ENCODE results near the gene SLC25A27.

The SLC25A27 gene

GRCh38 chr6:46674410-46674809 lies 21.6 kb downstream of the SLC25A27 start:
- TF ChIP-seq CREB5 (CRISPR knock-in tag; IDR thresholded peaks at IDR 0.05; ENCODE audit: low read depth) (no peak), BACH2 (CRISPR knock-in tag; IDR thresholded peaks at IDR 0.05; ENCODE audit: borderline replicate concordance) (no peak), PATZ1 (CRISPR knock-in tag; IDR thresholded peaks at IDR 0.05; ENCODE audit: borderline replicate concordance) (no peak), PPARA (CRISPR knock-in tag; IDR thresholded peaks at IDR 0.05; ENCODE audit: borderline replicate concordance) (no peak), CSDC2 (CRISPR knock-in tag; IDR thresholded peaks at IDR 0.05) (no peak), ZFP3 (CRISPR knock-in tag; IDR thresholded peaks at IDR 0.05) (no peak), ARNTL (CRISPR knock-in tag; IDR thresholded peaks at IDR 0.05; ENCODE audit: borderline replicate concordance, low read depth) (no peak), ZFP30 (CRISPR knock-in tag; IDR thresholded peaks at IDR 0.05) (no peak), ZNF8 (CRISPR knock-in tag; IDR thresholded peaks at IDR 0.05) (no peak), ZNF70 (CRISPR knock-in tag; IDR thresholded peaks at IDR 0.05) (no peak), TCF4 (CRISPR knock-in tag; IDR thresholded peaks at IDR 0.05; ENCODE audit: borderline replicate concordance) (no peak), SNAI2 (CRISPR knock-in tag; IDR thresholded peaks at IDR 0.05) (no peak), OSR1 (CRISPR knock-in tag; IDR thresholded peaks at IDR 0.05) (no peak), CSRNP3 (CRISPR knock-in tag; IDR thresholded peaks at IDR 0.05) (no peak)
- TF ChIP-seq, protein P1, sequence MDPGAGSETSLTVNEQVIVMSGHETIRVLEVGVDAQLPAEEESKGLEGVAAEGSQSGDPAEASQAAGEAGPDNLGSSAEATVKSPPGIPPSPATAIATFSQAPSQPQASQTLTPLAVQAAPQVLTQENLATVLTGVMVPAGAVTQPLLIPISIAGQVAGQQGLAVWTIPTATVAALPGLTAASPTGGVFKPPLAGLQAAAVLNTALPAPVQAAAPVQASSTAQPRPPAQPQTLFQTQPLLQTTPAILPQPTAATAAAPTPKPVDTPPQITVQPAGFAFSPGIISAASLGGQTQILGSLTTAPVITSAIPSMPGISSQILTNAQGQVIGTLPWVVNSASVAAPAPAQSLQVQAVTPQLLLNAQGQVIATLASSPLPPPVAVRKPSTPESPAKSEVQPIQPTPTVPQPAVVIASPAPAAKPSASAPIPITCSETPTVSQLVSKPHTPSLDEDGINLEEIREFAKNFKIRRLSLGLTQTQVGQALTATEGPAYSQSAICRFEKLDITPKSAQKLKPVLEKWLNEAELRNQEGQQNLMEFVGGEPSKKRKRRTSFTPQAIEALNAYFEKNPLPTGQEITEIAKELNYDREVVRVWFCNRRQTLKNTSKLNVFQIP (CRISPR knock-in tag; IDR thresholded peaks at IDR 0.05; ENCODE audit: borderline replicate concordance, low read depth) = no peak
- no peak for ATAC-seq

DNA sequence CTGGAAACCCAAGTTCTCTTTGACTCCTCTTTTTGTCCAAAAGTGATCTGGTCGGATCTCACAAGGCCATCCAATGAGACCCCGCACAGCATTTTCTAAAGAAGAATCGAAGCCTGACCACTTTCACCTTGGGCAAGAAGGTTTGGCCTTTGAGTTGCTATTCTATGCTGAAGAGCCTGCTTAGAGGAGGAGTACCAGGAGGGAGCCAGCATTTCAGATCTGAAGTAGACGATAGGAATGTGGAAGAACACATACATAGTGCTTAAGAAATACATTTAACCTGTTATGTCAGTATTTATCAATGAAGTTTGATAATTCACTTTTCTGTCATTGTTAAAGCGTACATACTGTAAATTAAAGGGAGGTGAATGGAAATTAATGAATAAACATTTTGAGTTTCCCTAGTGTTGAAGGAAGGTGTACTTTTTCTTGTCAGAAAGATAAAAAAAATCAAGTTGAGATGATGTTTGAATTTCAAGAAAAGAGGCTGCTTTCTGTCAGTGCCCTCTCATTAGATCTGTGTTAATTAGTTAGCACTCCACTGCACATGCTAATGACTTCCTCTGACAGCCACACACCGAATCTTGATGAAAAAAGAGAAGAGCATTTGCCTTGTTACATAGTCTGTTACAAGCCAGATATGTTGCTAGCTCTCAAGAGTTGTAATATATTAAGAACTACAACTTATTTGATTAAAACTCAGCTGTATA lies 24.0 kb downstream of the SLC25A27 start:
- no peak for ATAC-seq
- TF ChIP-seq ISL1 (CRISPR knock-in tag; IDR thresholded peaks at IDR 0.05) (no peak), RARB (CRISPR knock-in tag; IDR thresholded peaks at IDR 0.05) (no peak), ZNF70 (CRISPR knock-in tag; IDR thresholded peaks at IDR 0.05) (no peak), ARNTL (CRISPR knock-in tag; IDR thresholded peaks at IDR 0.05; ENCODE audit: borderline replicate concordance, low read depth) (no peak), CREB5 (CRISPR knock-in tag; IDR thresholded peaks at IDR 0.05; ENCODE audit: low read depth) (no peak), PATZ1 (CRISPR knock-in tag; IDR thresholded peaks at IDR 0.05; ENCODE audit: borderline replicate concordance) (no peak), ZFP30 (CRISPR knock-in tag; IDR thresholded peaks at IDR 0.05) (no peak)

DNA sequence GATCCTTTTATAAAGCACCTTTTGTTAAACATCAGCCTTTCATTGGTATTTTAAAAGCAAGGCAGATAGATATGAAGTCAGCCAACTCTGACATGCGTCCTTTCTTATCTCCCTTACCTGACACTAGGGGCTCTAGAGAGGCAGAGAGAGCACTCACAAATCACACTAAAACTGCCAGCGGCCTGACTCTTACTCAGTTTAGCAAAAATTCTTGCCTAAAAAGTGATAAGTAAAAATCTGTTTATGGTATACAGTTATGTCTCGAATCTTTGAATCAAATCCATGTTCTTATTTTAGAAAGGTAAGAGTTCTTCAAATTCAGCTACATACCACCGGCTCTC lies 24.5 kb downstream of the SLC25A27 start:
- TF ChIP-seq ZNF8 (CRISPR knock-in tag; IDR thresholded peaks at IDR 0.05) (no peak), CSDC2 (CRISPR knock-in tag; IDR thresholded peaks at IDR 0.05) (no peak)
- ATAC-seq = 0 out of 3 replicates have a peak, but pooled peaks have one; percentile 32

GRCh38 chr6:46684771-46685170 lies 32.0 kb downstream of the SLC25A27 start:
- ATAC-seq = no peak
- no peak for TF ChIP-seq CSDC2 (CRISPR knock-in tag; IDR thresholded peaks at IDR 0.05)
- TF ChIP-seq TCF4 (CRISPR knock-in tag; IDR thresholded peaks at IDR 0.05; ENCODE audit: borderline replicate concordance) = no peak
- TF ChIP-seq ZNF8 (CRISPR knock-in tag; IDR thresholded peaks at IDR 0.05) = no peak
- TF ChIP-seq CSRNP3 (CRISPR knock-in tag; IDR thresholded peaks at IDR 0.05) = no peak
- TF ChIP-seq RARB (CRISPR knock-in tag; IDR thresholded peaks at IDR 0.05) = no peak
- TF ChIP-seq ZC3H10 (CRISPR knock-in tag; IDR thresholded peaks at IDR 0.05) = no peak
- TF ChIP-seq, protein P2, sequence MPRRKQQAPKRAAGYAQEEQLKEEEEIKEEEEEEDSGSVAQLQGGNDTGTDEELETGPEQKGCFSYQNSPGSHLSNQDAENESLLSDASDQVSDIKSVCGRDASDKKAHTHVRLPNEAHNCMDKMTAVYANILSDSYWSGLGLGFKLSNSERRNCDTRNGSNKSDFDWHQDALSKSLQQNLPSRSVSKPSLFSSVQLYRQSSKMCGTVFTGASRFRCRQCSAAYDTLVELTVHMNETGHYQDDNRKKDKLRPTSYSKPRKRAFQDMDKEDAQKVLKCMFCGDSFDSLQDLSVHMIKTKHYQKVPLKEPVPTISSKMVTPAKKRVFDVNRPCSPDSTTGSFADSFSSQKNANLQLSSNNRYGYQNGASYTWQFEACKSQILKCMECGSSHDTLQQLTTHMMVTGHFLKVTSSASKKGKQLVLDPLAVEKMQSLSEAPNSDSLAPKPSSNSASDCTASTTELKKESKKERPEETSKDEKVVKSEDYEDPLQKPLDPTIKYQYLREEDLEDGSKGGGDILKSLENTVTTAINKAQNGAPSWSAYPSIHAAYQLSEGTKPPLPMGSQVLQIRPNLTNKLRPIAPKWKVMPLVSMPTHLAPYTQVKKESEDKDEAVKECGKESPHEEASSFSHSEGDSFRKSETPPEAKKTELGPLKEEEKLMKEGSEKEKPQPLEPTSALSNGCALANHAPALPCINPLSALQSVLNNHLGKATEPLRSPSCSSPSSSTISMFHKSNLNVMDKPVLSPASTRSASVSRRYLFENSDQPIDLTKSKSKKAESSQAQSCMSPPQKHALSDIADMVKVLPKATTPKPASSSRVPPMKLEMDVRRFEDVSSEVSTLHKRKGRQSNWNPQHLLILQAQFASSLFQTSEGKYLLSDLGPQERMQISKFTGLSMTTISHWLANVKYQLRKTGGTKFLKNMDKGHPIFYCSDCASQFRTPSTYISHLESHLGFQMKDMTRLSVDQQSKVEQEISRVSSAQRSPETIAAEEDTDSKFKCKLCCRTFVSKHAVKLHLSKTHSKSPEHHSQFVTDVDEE (CRISPR knock-in tag; IDR thresholded peaks at IDR 0.05) = no peak
